Retina (tissue), 1 donor: ENCODE data around the gene CDCA7L.

Source experiments
- DNase-seq: peaks from one replicate; pipeline ENCODE4 v3.0.0-alpha.2; 2016

Gene CDCA7L, protein sequence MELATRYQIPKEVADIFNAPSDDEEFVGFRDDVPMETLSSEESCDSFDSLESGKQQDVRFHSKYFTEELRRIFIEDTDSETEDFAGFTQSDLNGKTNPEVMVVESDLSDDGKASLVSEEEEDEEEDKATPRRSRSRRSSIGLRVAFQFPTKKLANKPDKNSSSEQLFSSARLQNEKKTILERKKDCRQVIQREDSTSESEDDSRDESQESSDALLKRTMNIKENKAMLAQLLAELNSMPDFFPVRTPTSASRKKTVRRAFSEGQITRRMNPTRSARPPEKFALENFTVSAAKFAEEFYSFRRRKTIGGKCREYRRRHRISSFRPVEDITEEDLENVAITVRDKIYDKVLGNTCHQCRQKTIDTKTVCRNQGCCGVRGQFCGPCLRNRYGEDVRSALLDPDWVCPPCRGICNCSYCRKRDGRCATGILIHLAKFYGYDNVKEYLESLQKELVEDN

DNA sequence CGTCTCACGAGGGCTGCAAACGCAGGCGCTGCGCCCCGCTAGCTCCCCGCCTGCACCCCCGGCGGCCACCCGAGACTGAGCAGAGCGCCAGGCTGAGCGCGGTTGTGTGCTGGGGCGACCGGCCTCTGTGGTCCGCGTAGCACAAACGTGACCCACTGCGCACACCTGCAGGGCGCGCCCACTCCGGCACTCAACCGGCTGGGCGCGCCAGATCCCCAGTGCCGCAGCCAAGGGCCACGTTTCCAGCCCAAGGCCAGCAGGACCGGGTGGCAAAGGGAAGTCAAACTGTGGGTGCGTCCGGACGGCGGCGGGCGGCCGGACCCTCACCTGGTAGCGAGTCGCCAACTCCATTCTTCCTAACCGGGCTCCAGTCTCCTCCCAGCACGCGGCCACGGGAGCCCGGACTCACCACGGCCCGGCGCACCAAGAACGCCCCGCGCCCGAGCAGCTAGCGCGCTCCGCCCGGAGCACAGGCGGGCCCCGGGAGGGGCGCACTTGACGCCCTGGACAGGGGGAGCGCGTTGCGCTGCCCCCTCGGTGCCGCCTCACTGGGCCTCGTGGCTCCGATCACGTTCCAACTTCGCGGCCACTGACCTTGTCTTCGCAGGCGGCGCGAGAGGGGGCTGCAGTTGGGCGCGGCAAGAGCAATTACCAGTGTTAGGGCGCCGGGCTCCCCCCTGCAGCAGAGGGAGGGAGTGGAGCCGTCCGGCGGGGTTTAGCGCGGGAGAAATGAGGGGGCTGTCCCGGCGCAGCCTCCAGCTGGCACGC, at the start of gene CDCA7L:
CDCA7L (minus strand) TSS at position 446 of the 768 bp plus-strand sequence; CDS start at position 351, 95 bp downstream.
- peak; percentile 97 for DNase-seq

GRCh38 chr7:21986096-21986495, 40.4 kb upstream of the CDCA7L start:
- no peak for DNase-seq

DNA sequence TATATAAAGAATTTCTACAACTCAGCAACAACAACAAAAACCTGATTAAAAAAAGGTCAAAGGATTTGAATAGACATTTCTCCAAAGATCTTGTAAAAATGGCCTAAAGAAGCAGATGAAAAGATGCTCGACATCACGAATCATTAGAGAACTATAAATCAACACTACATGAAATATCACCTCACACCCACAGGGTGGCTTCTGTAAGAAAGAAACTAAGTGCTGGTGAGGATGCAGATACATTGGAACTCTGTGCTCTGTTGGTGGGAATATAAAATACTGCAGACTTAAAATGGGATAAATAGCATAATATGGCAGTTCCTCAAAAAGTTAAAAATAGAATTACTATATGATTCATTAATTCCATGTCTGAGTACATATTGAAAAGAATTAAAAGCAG, 38.3 kb upstream of the CDCA7L start:
- no peak for DNase-seq

- DNase-seq: peak; percentile 78
These were observed 37.4 kb upstream of the CDCA7L start for GRCh38 chr7:21983056-21983455.

DNA sequence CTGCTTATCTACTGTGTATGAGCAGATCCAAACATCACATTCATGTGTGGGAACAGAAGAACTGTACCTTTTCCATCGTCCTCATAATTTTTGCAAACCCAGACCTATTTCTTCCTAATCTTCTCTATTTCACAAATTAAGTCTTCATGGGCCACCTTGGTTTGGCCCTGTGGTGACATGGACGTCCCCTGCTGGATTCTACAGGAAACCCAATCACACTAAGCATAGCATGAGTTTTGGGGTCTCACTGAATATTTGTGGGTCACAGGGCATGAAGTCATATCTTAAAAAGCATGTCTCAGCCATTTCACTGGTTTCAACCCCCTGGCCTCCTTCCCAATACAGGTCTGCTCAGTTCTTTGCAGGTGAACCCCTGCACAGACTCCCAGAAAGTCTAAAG, 35.8 kb upstream of the CDCA7L start:
- no peak for DNase-seq

GRCh38 chr7:21980926-21981500, 35.3 kb upstream of the CDCA7L start:
- no peak for DNase-seq

DNA sequence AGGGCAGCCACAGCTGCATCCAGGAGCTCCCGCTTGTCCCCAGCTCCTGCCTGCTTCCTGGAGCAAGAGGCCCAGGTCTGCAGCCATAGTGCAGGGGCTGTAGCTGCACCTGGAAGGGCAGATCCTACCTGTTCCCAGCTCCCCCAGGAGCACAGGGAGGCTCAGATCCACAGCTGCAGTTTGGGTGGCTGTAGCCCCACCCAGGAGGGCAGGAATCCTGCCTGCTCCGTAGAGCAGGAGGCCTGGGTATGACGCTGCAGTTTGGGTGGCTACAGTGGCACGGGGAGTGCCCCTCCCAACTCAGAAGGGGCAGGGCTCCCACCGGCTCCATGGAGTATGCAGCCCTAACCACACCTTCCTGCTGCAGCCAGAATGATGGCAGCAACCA, 26.7 kb upstream of the CDCA7L start:
- DNase-seq: no peak

DNA sequence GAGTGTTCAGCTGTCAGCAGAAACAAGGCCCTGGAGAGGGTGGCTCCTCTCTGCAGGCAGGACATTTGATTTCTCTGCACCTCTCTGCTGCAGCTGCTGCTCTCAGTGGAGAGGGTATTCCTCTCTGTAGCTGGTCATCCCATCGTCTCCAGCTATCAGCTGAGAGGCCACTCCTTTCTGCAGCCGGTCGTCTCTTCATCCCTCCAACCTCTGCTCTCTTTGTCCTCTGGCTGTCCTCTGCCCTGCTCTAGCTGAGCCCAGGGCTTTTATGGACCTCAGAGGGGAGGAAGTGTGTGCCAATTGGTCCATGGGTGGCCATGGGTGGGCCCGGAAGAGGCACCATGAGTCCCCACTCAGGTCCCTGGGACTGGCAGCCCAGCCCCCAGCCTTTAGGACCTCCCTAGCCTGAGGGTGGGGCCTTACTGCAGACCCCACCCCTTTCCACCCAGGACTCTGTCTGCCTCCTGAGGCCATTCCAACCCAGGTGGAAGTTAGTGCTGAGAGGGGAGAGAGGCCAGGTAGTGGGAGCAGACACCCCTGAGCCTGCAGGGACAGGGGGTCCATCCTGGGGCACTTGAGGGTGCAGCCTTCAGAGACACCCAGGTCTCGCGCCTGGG, 26.2 kb upstream of the CDCA7L start:
- no peak for DNase-seq

DNA sequence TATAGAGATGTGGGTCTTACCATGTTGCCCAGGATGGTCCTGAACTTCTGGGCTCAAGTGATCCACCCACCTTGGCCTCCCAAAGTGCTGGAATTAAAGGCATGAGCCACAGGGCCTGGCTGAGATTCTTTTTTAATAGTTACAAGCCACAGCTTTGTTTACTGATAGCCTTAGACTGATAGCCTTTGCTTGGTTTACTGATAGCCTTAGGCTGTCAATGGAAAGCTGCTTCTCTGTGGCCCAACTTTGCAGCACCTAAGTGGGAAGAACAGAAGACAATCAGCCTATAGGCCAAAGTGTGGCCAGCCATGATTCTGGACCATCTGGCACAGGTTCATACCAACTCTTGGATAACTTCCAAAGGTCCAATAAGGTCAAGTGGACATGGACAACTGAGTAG, 24.1 kb upstream of the CDCA7L start:
- DNase-seq: no peak

DNA sequence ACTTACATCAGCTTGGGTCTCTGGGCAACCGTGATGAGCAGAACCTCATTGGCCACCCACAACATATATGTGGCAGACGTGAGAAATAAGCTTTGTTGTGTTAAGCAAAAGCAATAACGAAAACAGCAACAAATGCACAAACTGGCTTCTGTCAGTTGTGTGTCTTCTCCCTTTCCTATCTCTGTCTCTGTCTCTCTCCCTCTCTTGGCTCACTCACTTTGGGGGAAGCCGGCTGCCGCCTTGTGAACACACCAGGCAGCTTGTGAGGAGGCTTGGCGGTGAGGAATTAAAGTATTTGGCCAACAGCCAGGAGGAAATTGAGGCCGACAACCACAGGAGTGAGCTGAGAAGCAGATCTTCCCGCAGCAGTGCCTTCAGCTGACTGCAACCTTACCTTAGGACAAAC, 21.9 kb upstream of the CDCA7L start:
- DNase-seq: no peak

GRCh38 chr7:21966271-21966670, 20.6 kb upstream of the CDCA7L start:
- no peak for DNase-seq

GRCh38 chr7:21965291-21965690, 19.6 kb upstream of the CDCA7L start:
- no peak for DNase-seq

DNA sequence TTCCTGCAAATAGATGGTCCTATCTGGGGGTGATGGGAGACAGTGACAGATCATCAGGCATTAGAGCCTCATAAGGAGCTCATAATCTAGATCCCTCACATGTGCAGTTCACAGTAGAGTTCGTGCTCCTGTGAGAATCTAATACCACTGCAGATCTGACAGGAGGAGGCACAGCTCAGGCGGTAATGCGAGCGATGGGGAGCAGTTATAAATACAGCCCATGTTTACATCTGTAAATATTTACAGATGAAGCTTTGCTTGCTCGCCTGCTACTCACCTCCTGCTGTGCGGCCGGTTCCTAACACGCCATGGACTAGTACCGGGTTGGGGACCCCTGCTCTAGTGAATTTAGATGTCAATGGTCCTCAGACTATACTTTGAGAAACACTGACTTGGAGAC, 17.0 kb upstream of the CDCA7L start:
- no peak for DNase-seq

DNA sequence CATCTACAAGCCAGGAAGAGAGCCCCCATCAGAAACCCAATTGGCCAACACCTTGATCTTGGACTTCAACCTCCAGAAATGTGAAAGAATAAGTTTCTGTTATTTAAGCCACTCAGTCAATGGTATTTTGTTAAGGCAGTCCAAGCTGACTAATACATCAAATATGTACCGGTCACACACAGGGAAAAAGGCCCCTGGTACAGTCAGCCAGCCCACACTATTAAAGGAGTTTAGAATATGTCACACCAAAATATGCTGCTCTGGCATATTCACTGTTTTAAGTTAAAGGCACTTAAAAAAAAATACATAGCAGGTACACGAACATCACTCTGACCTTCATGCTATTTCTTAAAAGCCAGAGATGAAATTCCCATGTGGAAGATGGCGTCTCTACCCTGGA, 15.2 kb upstream of the CDCA7L start:
- DNase-seq: no peak

- DNase-seq: no peak
These were observed 13.7 kb upstream of the CDCA7L start for GRCh38 chr7:21959387-21959776.

- DNase-seq: no peak
These were observed 8.1 kb upstream of the CDCA7L start for GRCh38 chr7:21953781-21954180.

DNA sequence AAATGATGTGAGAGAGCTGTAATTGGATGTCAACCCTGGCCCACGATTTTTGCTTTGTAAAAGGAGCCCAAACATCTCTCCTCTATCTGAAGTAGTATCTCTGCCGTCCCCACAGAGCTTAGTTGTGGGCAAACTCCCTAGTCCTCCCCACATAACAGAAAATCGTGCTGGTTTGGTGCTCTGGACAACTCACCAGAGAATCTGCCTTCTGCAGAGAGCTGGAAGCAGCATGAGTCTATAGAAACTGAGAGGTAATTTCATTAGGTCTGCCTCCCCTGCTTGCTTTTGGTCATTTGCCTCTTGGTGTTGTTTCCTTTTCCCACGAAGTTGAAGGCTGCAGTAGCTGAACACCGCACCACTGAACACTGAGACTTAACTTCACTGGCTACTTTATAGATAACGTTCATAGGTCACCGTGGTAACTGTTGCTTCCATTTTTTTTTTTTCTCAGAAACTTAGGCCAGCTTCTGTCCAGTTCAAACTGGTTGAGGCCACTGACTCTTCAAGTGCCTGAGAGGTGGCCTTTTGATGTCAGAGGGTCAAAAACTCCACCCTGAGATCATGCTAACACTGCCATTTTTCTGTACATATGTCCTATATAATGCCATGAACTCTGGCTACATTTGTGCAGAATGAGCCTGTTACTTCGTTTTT, 3.3 kb upstream of the CDCA7L start:
- DNase-seq: no peak

GRCh38 chr7:21948364-21948763, 2.7 kb upstream of the CDCA7L start:
- DNase-seq: no peak

DNA sequence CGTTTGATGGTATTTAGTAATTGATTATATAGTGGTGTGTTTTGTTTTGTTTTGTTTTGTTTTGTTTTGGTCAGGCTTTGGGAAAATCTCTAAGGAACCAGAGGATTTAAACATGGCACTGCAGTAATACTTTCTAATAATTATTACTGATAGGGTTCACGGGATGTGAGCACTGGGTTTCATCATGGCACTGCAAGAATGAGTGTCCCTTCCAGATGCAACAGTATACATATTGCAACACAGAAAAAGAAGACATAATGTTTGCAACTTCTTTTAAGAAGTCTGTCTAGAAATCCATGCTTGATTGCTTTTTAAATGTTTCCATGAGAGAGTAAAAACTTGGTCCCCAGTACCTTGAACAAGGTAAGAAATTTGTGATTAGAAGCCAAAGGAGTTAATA, 2.2 kb upstream of the CDCA7L start:
- DNase-seq: no peak

DNA sequence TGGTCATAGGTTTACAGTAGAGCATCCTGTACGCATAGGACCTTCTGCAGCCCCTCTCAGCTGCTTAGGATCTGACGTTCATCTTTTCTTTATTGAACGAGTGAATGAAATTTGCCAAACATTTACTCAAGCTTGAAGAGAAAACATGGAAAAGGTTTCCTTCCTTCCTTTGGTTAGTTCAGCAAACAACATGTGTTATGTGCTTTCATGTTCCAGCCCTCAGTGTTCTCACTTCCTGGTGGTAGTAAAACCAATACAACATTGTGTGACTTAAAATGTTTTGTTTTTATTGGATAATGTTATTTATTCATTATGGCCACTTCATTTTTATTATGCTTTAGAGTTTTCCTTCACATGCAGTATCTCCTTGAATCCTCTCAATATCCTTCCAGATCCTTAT, 1.4 kb upstream of the CDCA7L start:
- DNase-seq: no peak

GRCh38 chr7:21946222-21946709, 567 bp upstream of the CDCA7L start:
- DNase-seq: no peak

DNA sequence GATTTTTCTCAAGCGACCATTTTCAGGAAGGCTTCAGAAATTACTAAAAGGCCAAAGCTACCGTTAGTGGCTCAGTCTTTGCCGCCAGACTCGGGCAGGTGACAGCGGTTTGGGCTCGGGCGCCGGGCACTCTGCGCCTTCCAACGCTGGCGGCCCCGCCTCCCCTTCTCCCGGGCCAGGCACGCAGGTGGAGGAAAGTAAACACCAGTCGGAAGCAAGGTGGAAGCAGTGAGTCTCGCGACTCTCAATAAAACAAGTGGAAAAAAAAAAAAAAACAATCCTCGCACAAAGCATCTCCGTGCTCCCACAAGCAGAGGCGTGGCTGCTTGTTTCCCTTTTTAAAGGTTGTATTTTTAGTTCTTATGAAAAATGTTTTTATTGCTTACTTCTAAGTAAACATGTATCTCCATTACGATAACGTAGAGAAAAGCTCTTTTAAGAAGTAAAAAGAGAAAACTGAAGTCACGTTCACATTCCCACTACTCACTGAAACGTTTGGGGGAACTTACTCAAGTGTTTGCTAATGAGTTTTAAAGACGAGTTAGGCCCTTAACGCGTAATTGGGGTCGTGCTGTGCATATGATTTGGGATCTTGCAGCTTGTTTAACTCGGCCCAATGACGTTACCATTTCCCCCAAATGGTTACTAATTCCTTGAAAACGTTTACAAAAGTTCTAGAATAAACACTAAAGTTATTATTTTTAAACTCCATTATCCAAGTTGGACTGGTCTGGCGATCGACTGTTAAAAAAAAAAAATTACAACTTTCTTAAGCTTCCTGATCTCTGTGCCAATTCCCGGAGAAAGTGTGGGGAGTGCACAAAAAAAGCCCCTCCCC, 864 bp downstream of the CDCA7L start:
- DNase-seq: peak; percentile 65
